ENCODE results near the gene APOH.

APOH gene

GRCh38 chr17:66191593-66192377 is 37.4 kb downstream of the APOH start, which contains the start of gene CEP112:
Gene CEP112, minus strand, starts transcription at chr17:66192133.
- peak; percentile 47 for DNase-seq

- peak; percentile 22 for DNase-seq
Measured at GRCh38 chr17:66190738-66191592, 38.2 kb downstream of the APOH start.

- DNase-seq = no peak
Measured at GRCh38 chr17:66187718-66188117, 41.5 kb downstream of the APOH start.

GRCh38 chr17:66185862-66186261 is 43.4 kb downstream of the APOH start:
- no peak for DNase-seq

- no peak for DNase-seq
Measured at GRCh38 chr17:66184392-66184791, 44.8 kb downstream of the APOH start.

GRCh38 chr17:66183529-66183928 is 45.7 kb downstream of the APOH start:
- DNase-seq = no peak

- DNase-seq = no peak
Measured at GRCh38 chr17:66178642-66179041, 50.6 kb downstream of the APOH start.

- no peak for DNase-seq
Measured at GRCh38 chr17:66177048-66177447, 52.2 kb downstream of the APOH start.

GRCh38 chr17:66175892-66176291 is 53.3 kb downstream of the APOH start:
- DNase-seq = no peak

GRCh38 chr17:66172691-66173223 is 56.5 kb downstream of the APOH start:
- peak; percentile 56 for DNase-seq

- DNase-seq = no peak
Measured at GRCh38 chr17:66172144-66172543, 57.1 kb downstream of the APOH start.

GRCh38 chr17:66171692-66172091 is 57.5 kb downstream of the APOH start:
- DNase-seq = no peak

GRCh38 chr17:66171172-66171571 is 58.0 kb downstream of the APOH start:
- no peak for DNase-seq

GRCh38 chr17:66169839-66170238 is 59.4 kb downstream of the APOH start:
- no peak for DNase-seq

- DNase-seq = no peak
Measured at GRCh38 chr17:66167189-66167815, 61.9 kb downstream of the APOH start.

- no peak for DNase-seq
Measured at GRCh38 chr17:66165537-66166123, 63.6 kb downstream of the APOH start.
